H1 (cell line): ENCODE measurements around the gene ADGRL3. TPM values are rescaled to one million over a fixed set of nuclear protein-coding genes. Genes with fewer than 3 reads are reported as not detected.

Experiments
- CTCF ChIA-PET: fragments of 300-600 bp; sonication (Branson Sonifier 250); formaldehyde crosslinking; loops from one replicate; lab custom pipeline; 2021; ENCODE audit not compliant: partially characterized antibody; lab: Charles Lee
- POLR2A ChIA-PET: fragments of 300-600 bp; sonication (Branson Sonifier 250); formaldehyde crosslinking; loops from one replicate; lab custom pipeline; 2021; ENCODE audit warnings: inconsistent platforms; ENCODE audit not compliant: partially characterized antibody; lab: Charles Lee
- DNase-seq, 2 experiments: peaks; one replicate each; pipeline versions ENCODE4 v3.0.0 to v3.0.0-alpha.2; 2010 to 2022; ENCODE audit warnings: low spot score in 2 of 2, low read depth in 1 of 2, mixed read lengths in 1 of 2
- FAIRE-seq: peaks from 2 replicates; lab custom pipeline; 2011; peaks lifted over from hg19 to GRCh38; lab: Jason Lieb, UNC
- H2AFZ ChIP-seq: 2 replicates; pipeline ENCODE4 v1.8.1; 2012; ENCODE audit warnings: low read length, inconsistent platforms
- H2AK5ac ChIP-seq: 2 replicates; pipeline ENCODE4 v1.6.1; 2013; ENCODE audit warnings: low read depth, low read length
- H2BK120ac ChIP-seq: replicated peaks from 2 replicates; pipeline ENCODE3; 2013; ENCODE audit warnings: low read depth, low read length, inconsistent platforms
- H2BK12ac ChIP-seq: 2 replicates; pipeline ENCODE4 v1.6.1; 2013; ENCODE audit warnings: low read depth, low read length
- H2BK15ac ChIP-seq: 2 replicates; pipeline ENCODE4 v1.6.1; 2013; ENCODE audit warnings: low read length
- H2BK20ac ChIP-seq: 2 replicates; pipeline ENCODE4 v1.6.1; 2013; ENCODE audit warnings: low read length
- H2BK5ac ChIP-seq: 2 replicates; pipeline ENCODE4 v1.6.1; 2013; ENCODE audit warnings: low read depth, low read length
- H3K14ac ChIP-seq: 2 replicates; pipeline ENCODE4 v1.6.1; 2013; ENCODE audit warnings: inconsistent platforms; ENCODE audit not compliant: insufficient read length
- H3K18ac ChIP-seq: 2 replicates; pipeline ENCODE4 v1.6.1; 2013; ENCODE audit warnings: low read length; ENCODE audit errors: extremely low read depth
- H3K23ac ChIP-seq: 2 replicates; pipeline ENCODE4 v1.6.1; 2013; ENCODE audit warnings: inconsistent platforms; ENCODE audit not compliant: insufficient read length
- H3K23me2 ChIP-seq: 2 replicates; pipeline ENCODE4 v1.6.1; 2013; ENCODE audit warnings: low read depth, low read length
- H3K27ac ChIP-seq: 2 replicates; pipeline ENCODE4 v1.6.1; 2011; ENCODE audit warnings: low read depth, low read length, inconsistent platforms
- H3K27me3 ChIP-seq, 4 experiments: replicated peaks in 1 of 4; 1 replicate in 1 of 4; 2 replicates in 3 of 4; pipeline versions ENCODE4 v1.6.1 to v1.8.1; 2011 to 2013; ENCODE audit warnings: low read length in 3 of 4, mild to moderate bottlenecking in 3 of 4, inconsistent platforms in 2 of 4, mixed read lengths in 2 of 4, moderate library complexity in 1 of 4; ENCODE audit not compliant: control insufficient read depth in 3 of 4, insufficient read depth in 3 of 4; ENCODE audit errors: extremely low read depth in 1 of 4
- H3K36me3 ChIP-seq, 4 experiments: 2 replicates each; pipeline versions ENCODE4 v1.6.1 to v1.8.1; 2011 to 2013; ENCODE audit warnings: mild to moderate bottlenecking in 4 of 4, low read length in 3 of 4, moderate library complexity in 2 of 4, control low read depth in 1 of 4, inconsistent platforms in 1 of 4; ENCODE audit not compliant: insufficient read depth in 4 of 4, control insufficient read depth in 2 of 4
- H3K4ac ChIP-seq: replicated peaks from 2 replicates; pipeline ENCODE3; 2013; ENCODE audit warnings: low read length, low read depth, mixed read lengths, inconsistent platforms; ENCODE audit not compliant: insufficient read length
- H3K4me1 ChIP-seq, 4 experiments: replicated peaks in 1 of 4; 1 replicate in 1 of 4; 2 replicates in 3 of 4; pipeline versions ENCODE4 v1.6.1 to v1.8.1; 2011 to 2013; ENCODE audit warnings: low read length in 3 of 4, inconsistent platforms in 2 of 4, mixed read lengths in 1 of 4; ENCODE audit not compliant: insufficient read depth in 4 of 4, control insufficient read depth in 3 of 4
- H3K4me2 ChIP-seq, 2 experiments: 2 replicates each; pipeline versions ENCODE4 v1.6.1 to v1.8.1; 2011 to 2013; ENCODE audit warnings: low read depth in 2 of 2, low read length in 2 of 2, control low read depth in 1 of 2, inconsistent platforms in 1 of 2, mild to moderate bottlenecking in 1 of 2; ENCODE audit not compliant: insufficient read depth in 1 of 2
- H3K4me3 ChIP-seq, 4 experiments: fragments of 200-600, 300-600 bp in 1 of 4; sonication (generic), shearing (Covaris generic), sonication (Bioruptor Twin) in 1 of 4; 2 replicates each; pipeline versions ENCODE4 v1.5.1 to v1.8.1; 2011 to 2016; ENCODE audit warnings: low read length in 4 of 4, low read depth in 3 of 4, control low read depth in 2 of 4, inconsistent platforms in 2 of 4, mild to moderate bottlenecking in 2 of 4, mixed read lengths in 1 of 4, moderate library complexity in 1 of 4; ENCODE audit not compliant: insufficient read depth in 2 of 4; ENCODE audit errors: extremely low read depth in 1 of 4
- H3K56ac ChIP-seq: replicated peaks from 2 replicates; pipeline ENCODE3; 2013; ENCODE audit warnings: low read depth, mild to moderate bottlenecking, mixed read lengths, low read length, inconsistent platforms; ENCODE audit not compliant: insufficient read length
- H3K79me1 ChIP-seq: 2 replicates; pipeline ENCODE4 v1.6.1; 2013; ENCODE audit warnings: low read depth, low read length, control low read depth
- H3K79me2 ChIP-seq, 2 experiments: 2 replicates each; pipeline versions ENCODE4 v1.6.1 to v1.8.1; 2012 to 2013; ENCODE audit warnings: low read length in 2 of 2, mild to moderate bottlenecking in 2 of 2, inconsistent platforms in 1 of 2; ENCODE audit not compliant: insufficient read depth in 2 of 2, control insufficient read depth in 1 of 2
- H3K9ac ChIP-seq, 4 experiments: replicated peaks in 1 of 4; 1 replicate in 1 of 4; 2 replicates in 3 of 4; pipeline versions ENCODE4 v1.6.1 to v1.8.1; 2011 to 2013; ENCODE audit warnings: low read depth in 3 of 4, low read length in 3 of 4, control low read depth in 2 of 4, mild to moderate bottlenecking in 2 of 4, moderate library complexity in 2 of 4, inconsistent platforms in 1 of 4; ENCODE audit errors: extremely low read depth in 1 of 4
- H3K9me3 ChIP-seq, 2 experiments: 2 replicates each; pipeline versions ENCODE4 v1.6.1 to v1.8.1; 2012 to 2013; ENCODE audit warnings: mild to moderate bottlenecking in 2 of 2, moderate library complexity in 2 of 2, control low read depth in 1 of 2, inconsistent platforms in 1 of 2, low read depth in 1 of 2, low read length in 1 of 2, mixed read lengths in 1 of 2; ENCODE audit not compliant: insufficient read depth in 2 of 2
- H4K20me1 ChIP-seq, 2 experiments: replicated peaks in 1 of 2; 2 replicates each; pipeline versions ENCODE3 to v1.8.1; 2011 to 2013; ENCODE audit warnings: inconsistent platforms in 2 of 2, low read length in 2 of 2, mild to moderate bottlenecking in 1 of 2; ENCODE audit not compliant: insufficient read depth in 2 of 2, control insufficient read depth in 1 of 2
- H4K5ac ChIP-seq: 2 replicates; pipeline ENCODE4 v1.6.1; 2013; ENCODE audit warnings: low read length, low read depth, mixed read lengths, inconsistent platforms; ENCODE audit not compliant: insufficient read length
- H4K8ac ChIP-seq: 2 replicates; pipeline ENCODE4 v1.8.0; 2013; ENCODE audit warnings: mild to moderate bottlenecking, moderate library complexity, low read length, inconsistent platforms; ENCODE audit not compliant: insufficient read depth; ENCODE audit errors: extremely low read depth
- H4K91ac ChIP-seq: replicated peaks from 2 replicates; pipeline ENCODE3; 2013; ENCODE audit warnings: low read length, mixed read lengths, inconsistent platforms; ENCODE audit not compliant: insufficient read length
- ATF2 ChIP-seq: IDR thresholded peaks from 2 replicates; pipeline ENCODE4 v1.6.1; 2012; ENCODE audit warnings: low read length, inconsistent platforms
- E2F6 ChIP-seq: IDR thresholded peaks from 2 replicates; pipeline ENCODE4 v1.6.1; 2012; ENCODE audit warnings: inconsistent platforms
- EGR1 ChIP-seq: IDR thresholded peaks from 2 replicates; pipeline ENCODE4 v1.6.1; 2011; ENCODE audit warnings: low read depth, low read length, borderline replicate concordance
- FOSL1 ChIP-seq: IDR thresholded peaks from 2 replicates; pipeline ENCODE4 v1.6.1; 2011; ENCODE audit warnings: mild to moderate bottlenecking, low read depth, low read length, moderate library complexity; ENCODE audit not compliant: insufficient read depth
- KDM4A ChIP-seq: IDR thresholded peaks from one replicate; pipeline ENCODE4 v1.7.1; 2012; ENCODE audit warnings: low read depth, mild to moderate bottlenecking, moderate library complexity, low read length, inconsistent platforms; ENCODE audit not compliant: severe bottlenecking
- NANOG ChIP-seq: IDR thresholded peaks from 2 replicates; pipeline ENCODE4 v1.6.1; 2011; ENCODE audit warnings: low read length, low read depth, mild to moderate bottlenecking, inconsistent platforms; ENCODE audit not compliant: insufficient read depth, poor library complexity, severe bottlenecking
- YY1 ChIP-seq: IDR thresholded peaks from 2 replicates; pipeline ENCODE4 v1.6.1; 2011; ENCODE audit warnings: low read depth, mild to moderate bottlenecking, low read length
- WGBS, 2 experiments: shearing (Covaris generic) in 1 of 2; methylation state at CpG; one replicate each; pipeline versions ENCODE4 v1.1.6 to v1.1.7; 2013 to 2015; ENCODE audit warnings: low lambda C conversion rate in 2 of 2, mixed read lengths in 2 of 2, inconsistent platforms in 1 of 2, low coverage in 1 of 2, missing lambda C conversion rate in 1 of 2; ENCODE audit not compliant: insufficient replicate concordance in 2 of 2, insufficient coverage in 1 of 2, insufficient read length in 1 of 2; ENCODE audit errors: extremely low coverage in 1 of 2, missing lambda C conversion rate in 1 of 2; 5-methylcytosine and 5-hydroxymethylcytosine counted together
- polyA plus RNA-seq, 7 experiments: library from polyadenylated mRNA; depleted of rRNA in 3 of 7; stranded (reverse) in 5 of 7; unstranded in 2 of 7; fragments of >200 nt in 5 of 7; fragments of 200-250 nt in 2 of 7; gene quantifications; 1 replicate in 5 of 7; 2 replicates in 1 of 7; 4 replicates in 1 of 7; pipeline versions ENCODE4 v1.2.1 to v1.2.3, GENCODE V29; 2011 to 2013; ENCODE audit warnings: missing spikeins in 2 of 7, mixed read lengths in 2 of 7
- total RNA-seq: library from RNA; stranded (reverse); fragmentation: NEBNext Ultra II Directional; extraction: Animal tissue kit (Norgen Biotek cat#: 25700); gene quantifications from 2 replicates; pipeline ENCODE4 v1.2.1, GENCODE V29; 2021

Gene ADGRL3
- total and polyA plus RNA-seq, 2 of the 8 experiments (the other 6 are each of a cell fraction or from before 2014, with no cell fraction given), result 6.6 to 13.0 TPM

- Histone ChIP-seq H3K23ac (no peak overlapping the region), H3K4me1 (peaks cover 3 to 14% (median 11%) of the 10 kb centered on the region in 4 experiments; a peak in 5 of 7 replicates), H3K18ac (peak overlapping the region; percentile 55; the same call in 1 of the 2 replicates), H2BK15ac (no peak overlapping the region), H4K20me1 (no peaks in the 10 kb centered on the region), H3K23me2 (no peaks in the 10 kb centered on the region), H3K56ac (no peak overlapping the region), H3K4ac (peak overlapping the region; percentile 58), H3K79me2 (peaks cover 0 to 29% of the 10 kb centered on the region in 2 experiments; a peak in 2 of 4 replicates), H3K27me3 (no peaks in the 10 kb centered on the region), H2AFZ (no peak overlapping the region), H4K91ac (peak overlapping the region; percentile 58), H2AK5ac (peak overlapping the region; percentile 75; the same call in 1 of the 2 replicates), H3K79me1 (no peaks in the 10 kb centered on the region), H3K9me3 (peaks cover 5 to 17% of the 10 kb centered on the region in 2 experiments; a peak in 3 of 4 replicates), H2BK12ac (no peak overlapping the region), H3K9ac (no peak overlapping the region), H3K14ac (no peak overlapping the region), H3K4me3 (peak overlapping the region in 3 of 4 experiments; percentile 4 to 55 (median 9); a peak in 3 of 8 replicates), H3K36me3 (peaks cover 0 to 19% (median 10%) of the 10 kb centered on the region in 4 experiments; a peak in 6 of 8 replicates), H4K5ac (peak overlapping the region; percentile 37), H4K8ac (no peak overlapping the region), H2BK120ac (peak overlapping the region; percentile 38), H2BK5ac (peak overlapping the region; percentile 99; the same call in 1 of the 2 replicates), H2BK20ac (peak overlapping the region; percentile 97), H3K4me2 (peak overlapping the region; percentile 49 to 55; a peak in 2 of 4 replicates), H3K27ac (peak overlapping the region; percentile 30; the same call in 1 of the 2 replicates)
- TF ChIP-seq ATF2 (no peak), KDM4A (no peak), EGR1 (no peak), E2F6 (peak; percentile 52; the same call in 1 of the 2 replicates), NANOG (no peak), FOSL1 (no peak), YY1 (no peak)
- peak; percentile 55 for FAIRE-seq
- 58% methylated on average over 1 of the region's 1 CpG; no CpG with 5 or more reads in 1 of the 2 experiments for WGBS, 2 experiments
- ChIA-PET CTCF (no interaction called here), POLR2A (interaction anchor here (0.6 to 4.8 kb wide), 6 partner anchors 10 to 159 kb away, joined by 3 to 37 read pairs (median 4); no protein-coding TSS in a partner anchor)
- DNase-seq, result no peak
Observed at GRCh38 chr4:61771056-61771455, 570.9 kb downstream of the ADGRL3 start.
